Skeletal muscle satellite cell (primary cell): ENCODE results near the gene SEC22A.
"Not testable (repeated sequence)": the region's sequence is repeated elsewhere in the genome, so short reads cannot be mapped to it uniquely, and the experiment has no call there.

ENCODE experiments used
- H3K27me3 ChIP-seq: 2 replicates; pipeline ENCODE4 v1.7.0; 2013; ENCODE audit warnings: low read length; ENCODE audit not compliant: control insufficient read depth, insufficient read depth
- H3K36me3 ChIP-seq: 2 replicates; pipeline ENCODE4 v1.7.0; 2013; ENCODE audit warnings: mild to moderate bottlenecking, control low read depth, low read length; ENCODE audit not compliant: insufficient read depth
- H3K4me1 ChIP-seq: 2 replicates; pipeline ENCODE4 v1.7.0; 2013; ENCODE audit warnings: low read length; ENCODE audit not compliant: control insufficient read depth, insufficient read depth
- H3K4me2 ChIP-seq: 2 replicates; pipeline ENCODE4 v1.7.0; 2013; ENCODE audit warnings: mild to moderate bottlenecking, low read length
- H3K4me3 ChIP-seq: 2 replicates; pipeline ENCODE4 v1.7.0; 2013; ENCODE audit warnings: low read length
- H3K9ac ChIP-seq: 2 replicates; pipeline ENCODE4 v1.7.0; 2013; ENCODE audit warnings: mild to moderate bottlenecking, low read depth, low read length, moderate library complexity
- H3K9me3 ChIP-seq: replicated peaks from 2 replicates; pipeline ENCODE4 v1.7.0; 2013; ENCODE audit warnings: mild to moderate bottlenecking, control low read depth, low read length

SEC22A gene

DNA sequence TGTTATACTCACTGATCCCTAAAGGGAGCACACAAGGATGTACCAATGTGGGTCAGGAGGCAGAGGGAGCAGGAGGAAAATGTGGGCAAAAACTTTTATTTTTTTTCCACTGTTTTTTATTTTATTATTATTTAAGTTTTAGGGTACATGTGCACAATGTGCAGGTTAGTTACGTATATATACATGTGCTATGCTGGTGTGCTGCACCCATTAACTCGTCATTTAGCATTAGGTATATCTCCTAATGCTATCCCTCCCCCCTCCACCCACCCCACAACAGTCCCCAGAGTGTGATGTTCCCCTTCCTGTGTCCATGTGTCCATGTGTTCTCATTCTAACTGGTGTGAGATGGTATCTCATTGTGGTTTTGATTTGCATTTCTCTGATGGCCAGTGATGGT lies 37.4 kb downstream of the SEC22A start:
- not testable (repeated sequence) for H3K4me2 ChIP-seq, H3K27me3 ChIP-seq, H3K4me3 ChIP-seq, H3K9me3 ChIP-seq, H3K36me3 ChIP-seq, H3K9ac ChIP-seq, H3K4me1 ChIP-seq

DNA sequence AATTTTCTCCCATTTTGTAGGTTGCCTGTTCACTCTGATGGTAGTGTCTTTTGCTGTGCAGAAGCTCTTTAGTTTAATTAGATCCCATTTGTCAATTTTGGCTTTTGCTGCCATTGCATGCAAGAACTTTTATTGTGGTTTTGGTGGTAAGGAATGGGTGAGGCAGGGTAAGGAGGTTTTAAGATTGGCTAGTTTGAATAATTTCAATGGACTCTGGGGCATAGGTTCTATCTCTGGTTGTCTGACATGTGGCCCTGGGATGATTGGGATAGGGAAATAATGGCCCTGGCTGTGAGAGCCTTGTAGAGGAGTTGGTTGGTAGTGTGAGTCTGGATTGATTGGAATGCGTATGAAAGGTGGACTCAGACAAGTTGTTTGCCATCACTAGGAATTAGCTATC lies 38.0 kb downstream of the SEC22A start:
- H3K27me3 ChIP-seq, result no peaks in the 10 kb centered on the region
- H3K9me3 ChIP-seq, result no peaks in the 10 kb centered on the region
- H3K9ac ChIP-seq, result no peak overlapping the region
- no peak overlapping the region for H3K4me2 ChIP-seq
- no peaks in the 10 kb centered on the region for H3K4me1 ChIP-seq
- H3K36me3 ChIP-seq, result peaks cover 6% of the 10 kb centered on the region
- no peak overlapping the region for H3K4me3 ChIP-seq

GRCh38 chr3:123244128-123244527 lies 42.4 kb downstream of the SEC22A start:
- Histone ChIP-seq H3K9ac (no peak overlapping the region), H3K27me3 (no peaks in the 10 kb centered on the region), H3K4me3 (no peak overlapping the region), H3K36me3 (peaks cover 9% of the 10 kb centered on the region), H3K4me1 (no peaks in the 10 kb centered on the region), H3K9me3 (no peaks in the 10 kb centered on the region), H3K4me2 (no peak overlapping the region)

DNA sequence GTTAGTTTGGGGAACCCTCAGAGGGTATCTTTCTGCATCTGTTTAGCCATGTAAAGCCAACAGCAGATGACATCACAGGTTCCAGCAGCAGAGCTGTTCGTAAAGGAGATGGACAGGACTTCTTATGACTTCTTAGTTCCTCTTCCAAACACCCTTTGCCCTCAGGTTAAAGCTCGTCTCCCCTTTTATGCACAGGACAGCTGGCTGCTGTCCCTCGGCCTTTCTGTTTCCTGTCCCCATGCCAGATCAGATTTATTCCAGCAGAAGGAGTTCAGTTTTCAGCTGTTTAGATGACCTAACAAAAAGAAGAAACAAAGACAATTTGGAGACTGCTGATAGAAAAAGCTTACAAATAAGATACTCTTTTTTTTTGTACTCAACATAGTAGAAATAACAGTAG lies 45.1 kb downstream of the SEC22A start:
- no peak overlapping the region for H3K4me3 ChIP-seq
- no peaks in the 10 kb centered on the region for H3K4me1 ChIP-seq
- H3K36me3 ChIP-seq, result peaks cover 9% of the 10 kb centered on the region
- H3K27me3 ChIP-seq, result no peaks in the 10 kb centered on the region
- H3K9ac ChIP-seq, result no peak overlapping the region
- H3K9me3 ChIP-seq, result no peaks in the 10 kb centered on the region
- no peak overlapping the region for H3K4me2 ChIP-seq

- Histone ChIP-seq H3K4me3 (no peak overlapping the region), H3K9ac (no peak overlapping the region), H3K36me3 (peaks cover 7% of the 10 kb centered on the region), H3K9me3 (no peaks in the 10 kb centered on the region), H3K4me2 (no peak overlapping the region), H3K4me1 (no peaks in the 10 kb centered on the region), H3K27me3 (no peaks in the 10 kb centered on the region)
Observed at GRCh38 chr3:123256256-123256655, 54.5 kb downstream of the SEC22A start.

DNA sequence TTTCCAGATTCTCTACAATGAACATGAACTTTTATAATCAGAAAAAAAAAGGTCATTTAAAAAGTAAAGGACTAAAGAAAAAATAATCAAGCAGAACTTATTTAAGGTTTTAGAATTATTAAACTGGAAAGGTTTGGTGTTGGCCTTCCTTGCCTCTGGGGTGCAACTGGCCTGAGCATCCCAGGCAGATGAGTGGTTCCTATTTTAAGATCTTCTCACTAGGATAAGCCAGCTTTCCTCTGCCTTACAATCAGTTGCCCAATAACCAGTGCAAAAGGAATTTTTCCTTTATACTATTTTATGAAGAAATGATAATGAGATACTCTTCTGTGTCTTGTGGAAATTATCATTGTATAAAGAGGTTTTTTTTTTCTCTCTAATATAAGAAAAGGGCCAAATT lies 56.6 kb downstream of the SEC22A start:
- no peaks in the 10 kb centered on the region for H3K9me3 ChIP-seq
- no peaks in the 10 kb centered on the region for H3K4me1 ChIP-seq
- H3K27me3 ChIP-seq, result no peaks in the 10 kb centered on the region
- no peak overlapping the region for H3K4me2 ChIP-seq
- H3K9ac ChIP-seq, result no peak overlapping the region
- no peaks in the 10 kb centered on the region for H3K36me3 ChIP-seq
- no peak overlapping the region for H3K4me3 ChIP-seq

GRCh38 chr3:123258811-123259420 lies 57.2 kb downstream of the SEC22A start:
- no peak overlapping the region for H3K4me3 ChIP-seq
- H3K4me1 ChIP-seq, result no peaks in the 10 kb centered on the region
- no peaks in the 10 kb centered on the region for H3K27me3 ChIP-seq
- peaks cover under 1% of the 10 kb centered on the region for H3K36me3 ChIP-seq
- H3K9ac ChIP-seq, result no peak overlapping the region
- H3K4me2 ChIP-seq, result no peak overlapping the region
- H3K9me3 ChIP-seq, result no peaks in the 10 kb centered on the region

GRCh38 chr3:123261666-123262065 lies 59.9 kb downstream of the SEC22A start:
- no peaks in the 10 kb centered on the region for H3K9me3 ChIP-seq
- peaks cover 3% of the 10 kb centered on the region for H3K36me3 ChIP-seq
- H3K4me3 ChIP-seq, result no peak overlapping the region
- no peaks in the 10 kb centered on the region for H3K4me1 ChIP-seq
- no peak overlapping the region for H3K4me2 ChIP-seq
- H3K9ac ChIP-seq, result no peak overlapping the region
- no peaks in the 10 kb centered on the region for H3K27me3 ChIP-seq

- Histone ChIP-seq H3K4me3 (no peak overlapping the region), H3K27me3 (no peaks in the 10 kb centered on the region), H3K4me2 (no peak overlapping the region), H3K9ac (no peak overlapping the region), H3K36me3 (peaks cover 3% of the 10 kb centered on the region), H3K9me3 (no peaks in the 10 kb centered on the region), H3K4me1 (no peaks in the 10 kb centered on the region)
Observed at GRCh38 chr3:123262226-123262625, 60.5 kb downstream of the SEC22A start.

DNA sequence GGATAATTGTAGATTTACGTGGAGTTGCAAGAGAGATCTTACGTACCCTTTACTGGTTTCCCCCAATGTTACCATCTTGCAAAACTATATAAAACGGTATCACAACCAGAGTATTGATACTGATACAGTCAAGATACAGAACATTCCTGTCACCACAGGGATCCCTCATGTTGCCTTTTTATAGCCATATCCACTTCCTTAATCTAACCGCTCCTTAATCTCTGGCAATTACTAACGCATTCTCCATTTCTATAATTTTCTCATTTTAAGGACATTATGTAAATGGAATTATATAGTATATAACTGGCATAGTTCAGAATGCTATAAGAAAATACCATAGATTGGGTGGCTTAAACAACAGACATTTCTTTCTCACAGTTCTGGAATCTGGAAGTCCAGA lies 61.1 kb downstream of the SEC22A start:
- no peak overlapping the region for H3K4me2 ChIP-seq
- peaks cover 3% of the 10 kb centered on the region for H3K36me3 ChIP-seq
- H3K9me3 ChIP-seq, result no peaks in the 10 kb centered on the region
- no peaks in the 10 kb centered on the region for H3K27me3 ChIP-seq
- no peaks in the 10 kb centered on the region for H3K4me1 ChIP-seq
- H3K9ac ChIP-seq, result no peak overlapping the region
- no peak overlapping the region for H3K4me3 ChIP-seq

GRCh38 chr3:123263941-123264340 lies 62.2 kb downstream of the SEC22A start:
- Histone ChIP-seq H3K27me3 (no peaks in the 10 kb centered on the region), H3K36me3 (peaks cover 3% of the 10 kb centered on the region), H3K9me3 (no peaks in the 10 kb centered on the region), H3K4me1 (no peaks in the 10 kb centered on the region), H3K4me2 (no peak overlapping the region), H3K4me3 (no peak overlapping the region), H3K9ac (no peak overlapping the region)

GRCh38 chr3:123267821-123268220 lies 66.1 kb downstream of the SEC22A start:
- Histone ChIP-seq H3K4me3 (no peak overlapping the region), H3K9ac (no peak overlapping the region), H3K36me3 (peaks cover 7% of the 10 kb centered on the region), H3K4me2 (no peak overlapping the region), H3K4me1 (peaks cover 10% of the 10 kb centered on the region), H3K27me3 (no peaks in the 10 kb centered on the region), H3K9me3 (no peaks in the 10 kb centered on the region)
